ENCODE data around the gene TRANK1.
"Not testable (repeated sequence)": the region's sequence is repeated elsewhere in the genome, so short reads cannot be mapped to it uniquely, and the experiment has no call there.

The TRANK1 gene

GRCh38 chr3:36906504-36907149 lies 38.2 kb downstream of the TRANK1 start:
- no peak overlapping the region for H3K4me3 ChIP-seq (ENCODE audit: low read depth, low read length)
- no peak for DNase-seq (ENCODE audit: low read depth, low spot score)
- ChIA-PET POLR2A (interaction anchor here (1.0 kb wide), 1 partner anchor 15 kb away, joined by 3 read pairs; no protein-coding TSS in a partner anchor), CTCF (interaction anchor here (1.0 to 5.0 kb wide), 3 partner anchors 9 to 52 kb away, joined by 3 to 41 read pairs (median 3); no protein-coding TSS in a partner anchor)
- no peak for TF ChIP-seq CTCF (IDR thresholded peaks at IDR 0.05; ENCODE audit: insufficient read depth, low read length, missing control alignments)

GRCh38 chr3:36905545-36905944 lies 39.3 kb downstream of the TRANK1 start:
- POLR2A ChIA-PET, result no interaction called here
- CTCF ChIA-PET, result interaction anchor here (0.9 to 5.0 kb wide), 3 partner anchors 11 to 53 kb away, joined by 3 to 41 read pairs (median 3); no protein-coding TSS in a partner anchor
- H3K4me3 ChIP-seq (ENCODE audit: low read depth, low read length), result no peak overlapping the region
- no peak for TF ChIP-seq CTCF (IDR thresholded peaks at IDR 0.05; ENCODE audit: insufficient read depth, low read length, missing control alignments)
- DNase-seq (ENCODE audit: low read depth, low spot score), result no peak

- ChIA-PET POLR2A (no interaction called here), CTCF (interaction anchor here (1.4 to 5.0 kb wide), 2 partner anchors 36 to 54 kb away, joined by 3 to 41 read pairs; no protein-coding TSS in a partner anchor)
- H3K4me3 ChIP-seq (ENCODE audit: low read depth, low read length), result no peak overlapping the region
- TF ChIP-seq CTCF (IDR thresholded peaks at IDR 0.05; ENCODE audit: insufficient read depth, low read length, missing control alignments), result peak; percentile 26
- no peak for DNase-seq (ENCODE audit: low read depth, low spot score)
Observed at GRCh38 chr3:36904641-36905040, 40.2 kb downstream of the TRANK1 start.

GRCh38 chr3:36904065-36904464 lies 40.8 kb downstream of the TRANK1 start:
- DNase-seq (ENCODE audit: low read depth, low spot score); H3K4me3 ChIP-seq (ENCODE audit: low read depth, low read length); POLR2A ChIA-PET: not testable (repeated sequence)
- CTCF ChIA-PET, result interaction anchor here (1.0 to 5.0 kb wide), 2 partner anchors 54 to 60 kb away, joined by 3 to 41 read pairs; no protein-coding TSS in a partner anchor

- H3K4me3 ChIP-seq (ENCODE audit: low read depth, low read length), result no peak overlapping the region
- no peak for DNase-seq (ENCODE audit: low read depth, low spot score)
- ChIA-PET CTCF (interaction anchor here (1.0 to 5.0 kb wide), 3 partner anchors 55 to 61 kb away, joined by 3 to 41 read pairs (median 5); no protein-coding TSS in a partner anchor), POLR2A (no interaction called here)
- no peak for TF ChIP-seq CTCF (IDR thresholded peaks at IDR 0.05; ENCODE audit: insufficient read depth, low read length, missing control alignments)
Observed at GRCh38 chr3:36903119-36903882, 41.6 kb downstream of the TRANK1 start.

GRCh38 chr3:36901588-36901987 lies 43.3 kb downstream of the TRANK1 start:
- POLR2A ChIA-PET, result no interaction called here

More at GRCh38 chr3:36901588-36901987, 43.3 kb downstream of the TRANK1 start:
- TF ChIP-seq CTCF (IDR thresholded peaks at IDR 0.05; ENCODE audit: insufficient read depth, low read length, missing control alignments), result no peak
- CTCF ChIA-PET, result no interaction called here
- H3K4me3 ChIP-seq (ENCODE audit: low read depth, low read length), result no peak overlapping the region
- no peak for DNase-seq (ENCODE audit: low read depth, low spot score)

All from AG04449 (cell line).